GM12891 (cell line): Measurements from ENCODE around the gene TIGD6. TPM values are rescaled to one million over a fixed set of nuclear protein-coding genes. Genes with fewer than 3 reads are reported as not detected.
A peak's percentile ranks its signal among the peaks of the same experiment; 100 is the strongest.

ENCODE experiments used
- DNase-seq: peaks from one replicate; pipeline ENCODE4 v3.0.0; 2011; ENCODE audit warnings: low spot score; ENCODE audit not compliant: insufficient read length
- FAIRE-seq: peaks from 2 replicates; lab custom pipeline; 2011; peaks lifted over from hg19 to GRCh38; lab: Jason Lieb, UNC
- PAX5 ChIP-seq: IDR thresholded peaks from 2 replicates; pipeline ENCODE4 v1.6.1; 2011; ENCODE audit warnings: low read length, moderate library complexity, mild to moderate bottlenecking; ENCODE audit not compliant: insufficient read depth, severe bottlenecking
- POLR2A ChIP-seq: IDR thresholded peaks from 2 replicates; pipeline ENCODE4 v1.6.1; 2011; ENCODE audit warnings: low read depth, low read length, control low read depth
- POLR2AphosphoS5 ChIP-seq: IDR thresholded peaks from 2 replicates; pipeline ENCODE4 v1.6.1; 2011; ENCODE audit warnings: low read depth, low read length, control low read depth
- POU2F2 ChIP-seq: IDR thresholded peaks from 2 replicates; pipeline ENCODE4 v1.6.1; 2011; ENCODE audit warnings: low read depth, mild to moderate bottlenecking, control low read depth, low read length, moderate library complexity
- SPI1 ChIP-seq: IDR thresholded peaks from 2 replicates; pipeline ENCODE4 v1.6.1; 2011; ENCODE audit warnings: low read depth, low read length, control low read depth
- TAF1 ChIP-seq: IDR thresholded peaks from 2 replicates; pipeline ENCODE4 v1.6.1; 2011; ENCODE audit warnings: low read depth, low read length, control low read depth
- polyA plus RNA-seq: library from polyadenylated mRNA; unstranded; fragments of >200 nt; gene quantifications from one replicate; pipeline ENCODE4 v1.2.1, GENCODE V29; 2012; ENCODE audit warnings: low read depth, missing spikeins, inconsistent platforms; ENCODE audit not compliant: missing spikeins

Gene TIGD6
- polyA plus RNA-seq = 2.4 TPM

GRCh38 chr5:150000256-150000989, at the start of gene TIGD6, which contains the start of gene HMGXB3:
TIGD6 (minus strand) TSS chr5:150000654; CDS start chr5:149996348, 4,306 bp downstream.
HMGXB3 (plus strand) TSS chr5:150000739; CDS start chr5:150004853, 4,114 bp downstream.
- TF ChIP-seq PAX5 (peak; percentile 19), POLR2AphosphoS5 (peak; percentile 95), POLR2A (peak; percentile 92), SPI1 (no peak), TAF1 (peak; percentile 55; the same call in 1 of the 2 replicates), POU2F2 (peak; percentile 16; the same call in 1 of the 2 replicates)
- FAIRE-seq (peak; percentile 97), DNase-seq (peak; percentile 90)

DNA sequence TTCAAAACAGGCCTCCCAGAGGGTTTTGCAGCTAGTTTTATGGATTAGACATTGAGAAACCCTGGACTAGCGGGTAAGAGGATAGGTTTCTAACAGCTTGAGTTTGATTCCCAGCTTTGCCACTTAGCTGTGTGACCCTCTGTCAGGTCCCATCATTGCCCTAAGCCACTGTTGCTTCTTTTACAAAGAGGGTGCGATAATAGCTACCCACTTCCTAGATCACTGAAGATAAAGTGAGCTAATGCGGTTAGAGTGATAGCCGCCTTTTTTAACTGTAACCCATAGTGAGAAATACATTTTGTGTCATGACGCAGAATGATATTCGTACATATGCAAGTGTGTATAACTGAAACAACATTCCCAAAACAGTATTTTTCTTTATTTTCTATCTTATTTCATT, 45.6 kb upstream of the TIGD6 start:
- TF ChIP-seq SPI1 (no peak), TAF1 (no peak), POLR2AphosphoS5 (no peak), PAX5 (no peak), POU2F2 (no peak), POLR2A (no peak)
- DNase-seq (no peak), FAIRE-seq (no peak)

DNA sequence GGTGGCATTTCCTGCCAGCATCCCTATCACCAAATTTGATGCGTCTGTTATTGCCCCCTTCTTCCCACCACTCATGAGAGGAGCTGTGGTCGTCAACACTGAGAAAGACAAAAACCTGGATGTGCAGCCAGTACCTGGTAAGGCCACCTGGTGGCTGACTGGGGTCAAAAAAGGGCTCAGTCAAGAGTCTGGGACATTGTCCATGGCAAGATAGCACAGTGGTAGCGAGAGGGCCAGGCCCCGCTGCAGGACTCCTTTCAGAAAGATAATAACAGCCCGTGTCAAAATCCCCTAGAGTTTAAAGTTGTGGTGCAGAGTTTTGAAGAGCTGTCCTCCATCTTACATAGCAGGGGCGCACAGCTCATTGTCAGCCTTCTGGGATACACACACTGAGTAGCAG, 45.1 kb upstream of the TIGD6 start:
- FAIRE-seq = no peak
- no peak for DNase-seq
- no peak for TF ChIP-seq POLR2A
- TF ChIP-seq POU2F2 = no peak
- TF ChIP-seq PAX5 = no peak
- no peak for TF ChIP-seq SPI1
- TF ChIP-seq POLR2AphosphoS5 = no peak
- no peak for TF ChIP-seq TAF1

- DNase-seq (no peak), FAIRE-seq (no peak)
- TF ChIP-seq POU2F2 (no peak), POLR2A (no peak), TAF1 (no peak), PAX5 (no peak), POLR2AphosphoS5 (no peak), SPI1 (no peak)
Observed at GRCh38 chr5:150044712-150045111, 44.3 kb upstream of the TIGD6 start.

GRCh38 chr5:150044329-150044681, 43.9 kb upstream of the TIGD6 start:
- TF ChIP-seq POU2F2 (no peak), POLR2AphosphoS5 (no peak), SPI1 (no peak), POLR2A (no peak), TAF1 (no peak), PAX5 (no peak)
- FAIRE-seq (no peak), DNase-seq (no peak)

- TF ChIP-seq POLR2AphosphoS5 = no peak
- TF ChIP-seq POLR2A = no peak
- no peak for TF ChIP-seq SPI1
- no peak for TF ChIP-seq POU2F2
- TF ChIP-seq PAX5 = no peak
- TF ChIP-seq TAF1 = no peak
- FAIRE-seq = no peak
- DNase-seq = no peak
Observed at GRCh38 chr5:150043657-150044328, 43.3 kb upstream of the TIGD6 start.

GRCh38 chr5:150042459-150042858, 42.0 kb upstream of the TIGD6 start:
- FAIRE-seq = no peak

DNA sequence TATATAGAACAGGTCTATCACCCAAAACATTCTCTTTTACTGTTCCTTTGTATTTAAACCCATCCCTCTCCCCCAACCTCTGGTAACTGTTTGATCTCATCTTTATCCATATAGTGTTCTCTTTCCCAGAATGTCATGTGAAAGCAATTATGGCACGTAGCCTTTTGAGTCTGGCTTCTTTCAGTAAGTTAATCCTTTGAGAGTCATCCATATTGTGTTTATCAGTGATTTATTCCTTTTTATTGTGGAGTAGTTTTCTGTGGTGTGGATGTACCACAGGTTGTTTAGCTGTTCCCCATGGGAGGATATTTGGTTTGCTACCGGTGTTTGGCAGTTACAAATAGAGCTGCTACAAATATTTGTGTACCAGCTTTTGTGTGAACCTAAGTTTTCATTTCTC, 38.1 kb upstream of the TIGD6 start:
- TF ChIP-seq POLR2AphosphoS5 (no peak), POU2F2 (no peak), PAX5 (no peak)
- FAIRE-seq = no peak
- DNase-seq = no peak

More at GRCh38 chr5:150042459-150042858, 42.0 kb upstream of the TIGD6 start:
- TF ChIP-seq POLR2A (no peak), SPI1 (no peak), POU2F2 (no peak), TAF1 (no peak), PAX5 (no peak), POLR2AphosphoS5 (no peak)
- DNase-seq = no peak

- no peak for FAIRE-seq
- TF ChIP-seq POU2F2 = no peak
- TF ChIP-seq POLR2AphosphoS5 = no peak
- no peak for TF ChIP-seq POLR2A
- TF ChIP-seq TAF1 = no peak
- TF ChIP-seq PAX5 = no peak
- TF ChIP-seq SPI1 = no peak
- no peak for DNase-seq
Observed at GRCh38 chr5:150036513-150036912, 36.1 kb upstream of the TIGD6 start.
